HFF-Myc (cell line): ENCODE results near the gene GLOD5.
"Not testable (repeated sequence)": the region's sequence is repeated elsewhere in the genome, so short reads cannot be mapped to it uniquely, and the experiment has no call there.

Experiments used
- DNase-seq: peaks from one replicate; pipeline ENCODE4 v3.0.0-alpha.2; 2011; ENCODE audit warnings: low read depth; ENCODE audit errors: extremely low read depth
- H3K4me3 ChIP-seq: replicated peaks from 2 replicates; pipeline ENCODE4 v1.5.1; 2011; ENCODE audit warnings: low read depth, mild to moderate bottlenecking, control low read depth, low read length
- CTCF ChIP-seq: IDR thresholded peaks from 2 replicates; pipeline ENCODE4 v1.5.1; 2012; ENCODE audit warnings: mild to moderate bottlenecking, low read depth, low read length, control low read depth; ENCODE audit errors: missing control alignments

GLOD5 gene

GRCh38 chrX:48814722-48815121 is 53.2 kb downstream of the GLOD5 start:
- DNase-seq = no peak

GRCh38 chrX:48815266-48815665 is 53.7 kb downstream of the GLOD5 start:
- no peak for TF ChIP-seq CTCF
- H3K4me3 ChIP-seq = no peak overlapping the region
- DNase-seq = no peak

More at GRCh38 chrX:48814722-48815121, 53.2 kb downstream of the GLOD5 start:
- TF ChIP-seq CTCF = no peak
- H3K4me3 ChIP-seq = no peak overlapping the region

- no peak for DNase-seq
- H3K4me3 ChIP-seq = no peak overlapping the region
- TF ChIP-seq CTCF = no peak
These were observed 54.7 kb downstream of the GLOD5 start for GRCh38 chrX:48816014-48816810.

GRCh38 chrX:48818098-48818497 is 56.6 kb downstream of the GLOD5 start:
- H3K4me3 ChIP-seq = no peak overlapping the region
- DNase-seq = no peak
- no peak for TF ChIP-seq CTCF

- TF ChIP-seq CTCF = no peak
- DNase-seq = no peak
- H3K4me3 ChIP-seq = no peak overlapping the region
These were observed 57.3 kb downstream of the GLOD5 start for GRCh38 chrX:48818866-48819265.

GRCh38 chrX:48819394-48819793 is 57.8 kb downstream of the GLOD5 start:
- not testable (repeated sequence) for H3K4me3 ChIP-seq, DNase-seq

- DNase-seq = no peak
- H3K4me3 ChIP-seq = no peak overlapping the region
- no peak for TF ChIP-seq CTCF
These were observed 61.5 kb downstream of the GLOD5 start for GRCh38 chrX:48823053-48823452.
